HL-60 (cell line): ENCODE results near the gene PRAMEF18.
"Not testable (repeated sequence)": the region's sequence is repeated elsewhere in the genome, so short reads cannot be mapped to it uniquely, and the experiment has no call there.

Experiments
- CTCF ChIP-seq: IDR thresholded peaks from one replicate; pipeline ENCODE4 v1.5.1; 2011; ENCODE audit warnings: low read length, control low read depth, inconsistent platforms; ENCODE audit not compliant: insufficient read depth
- POLR2AphosphoS5 ChIP-seq: IDR thresholded peaks from 2 replicates; pipeline ENCODE4 v1.6.1; 2012; ENCODE audit warnings: low read depth
- REST ChIP-seq: IDR thresholded peaks from 2 replicates; pipeline ENCODE4 v1.6.1; 2012; ENCODE audit warnings: low read depth; ENCODE audit not compliant: insufficient replicate concordance
- SPI1 ChIP-seq: IDR thresholded peaks from 2 replicates; pipeline ENCODE4 v1.6.1; 2012; ENCODE audit warnings: low read depth, mild to moderate bottlenecking, borderline replicate concordance

GRCh38 chr1:13227271-13228055 lies 1.5 kb upstream of the PRAMEF18 start:
- TF ChIP-seq CTCF, REST, POLR2AphosphoS5, SPI1: not testable (repeated sequence)
